CD4-positive, alpha-beta T cell treated with Interleukin-6 for 4 hours (primary cell): ENCODE results near the gene CCL4.
"Not testable (repeated sequence)": the region's sequence is repeated elsewhere in the genome, so short reads cannot be mapped to it uniquely, and the experiment has no call there.

Experiments used
- DNase-seq: peaks from one replicate; pipeline ENCODE4 v3.0.0-alpha.2; 2020; ENCODE audit warnings: mixed read lengths

CCL4 gene

GRCh38 chr17:36088670-36089338 is 14.8 kb upstream of the CCL4 start:
- DNase-seq, result no peak

GRCh38 chr17:36089339-36089865 is 14.2 kb upstream of the CCL4 start:
- no peak for DNase-seq

GRCh38 chr17:36089888-36090836 is 13.5 kb upstream of the CCL4 start, which contains the start of gene CCL3:
TSS of gene CCL3 (minus strand) at chr17:36090143. CDS start at chr17:36090058, 85 bp downstream.
- no peak for DNase-seq

- no peak for DNase-seq
Measured at GRCh38 chr17:36092230-36092629, 11.4 kb upstream of the CCL4 start.

- DNase-seq, result not testable (repeated sequence)
Measured at GRCh38 chr17:36092715-36093114, 10.9 kb upstream of the CCL4 start.

GRCh38 chr17:36094232-36094631 is 9.4 kb upstream of the CCL4 start:
- DNase-seq, result no peak

GRCh38 chr17:36094746-36095145 is 8.9 kb upstream of the CCL4 start:
- no peak for DNase-seq

GRCh38 chr17:36095992-36096391 is 7.6 kb upstream of the CCL4 start:
- DNase-seq, result no peak

GRCh38 chr17:36099004-36099403 is 4.6 kb upstream of the CCL4 start:
- DNase-seq, result not testable (repeated sequence)

- DNase-seq, result not testable (repeated sequence)
Measured at GRCh38 chr17:36104246-36104645, 619 bp downstream of the CCL4 start.

- no peak for DNase-seq
Measured at GRCh38 chr17:36104701-36105181, 1.1 kb downstream of the CCL4 start.

GRCh38 chr17:36105781-36106492 is 2.3 kb downstream of the CCL4 start:
- no peak for DNase-seq

- DNase-seq, result no peak
Measured at GRCh38 chr17:36106493-36106835, 2.8 kb downstream of the CCL4 start.

GRCh38 chr17:36107660-36108059 is 4.0 kb downstream of the CCL4 start:
- no peak for DNase-seq

- DNase-seq, result not testable (repeated sequence)
Measured at GRCh38 chr17:36108265-36108664, 4.6 kb downstream of the CCL4 start.

- no peak for DNase-seq
Measured at GRCh38 chr17:36111068-36111490, 7.5 kb downstream of the CCL4 start.

GRCh38 chr17:36112572-36112971 is 8.9 kb downstream of the CCL4 start:
- no peak for DNase-seq

- not testable (repeated sequence) for DNase-seq
Measured at GRCh38 chr17:36113131-36113530, 9.5 kb downstream of the CCL4 start.

- DNase-seq, result not testable (repeated sequence)
Measured at GRCh38 chr17:36114971-36115648, 11.5 kb downstream of the CCL4 start.

- not testable (repeated sequence) for DNase-seq
Measured at GRCh38 chr17:36115649-36115977, 12.0 kb downstream of the CCL4 start.

GRCh38 chr17:36117505-36118382 is 14.1 kb downstream of the CCL4 start:
- DNase-seq, result no peak
